Skeletal muscle satellite cell (primary cell): ENCODE measurements around the gene ATP9A.

Experiments
- H3K27me3 ChIP-seq: 2 replicates; pipeline ENCODE4 v1.7.0; 2013; ENCODE audit warnings: low read length; ENCODE audit not compliant: control insufficient read depth, insufficient read depth
- H3K36me3 ChIP-seq: 2 replicates; pipeline ENCODE4 v1.7.0; 2013; ENCODE audit warnings: mild to moderate bottlenecking, control low read depth, low read length; ENCODE audit not compliant: insufficient read depth
- H3K4me1 ChIP-seq: 2 replicates; pipeline ENCODE4 v1.7.0; 2013; ENCODE audit warnings: low read length; ENCODE audit not compliant: control insufficient read depth, insufficient read depth
- H3K4me2 ChIP-seq: 2 replicates; pipeline ENCODE4 v1.7.0; 2013; ENCODE audit warnings: mild to moderate bottlenecking, low read length
- H3K4me3 ChIP-seq: 2 replicates; pipeline ENCODE4 v1.7.0; 2013; ENCODE audit warnings: low read length
- H3K9ac ChIP-seq: 2 replicates; pipeline ENCODE4 v1.7.0; 2013; ENCODE audit warnings: mild to moderate bottlenecking, low read depth, low read length, moderate library complexity
- H3K9me3 ChIP-seq: replicated peaks from 2 replicates; pipeline ENCODE4 v1.7.0; 2013; ENCODE audit warnings: mild to moderate bottlenecking, control low read depth, low read length

ATP9A gene

DNA sequence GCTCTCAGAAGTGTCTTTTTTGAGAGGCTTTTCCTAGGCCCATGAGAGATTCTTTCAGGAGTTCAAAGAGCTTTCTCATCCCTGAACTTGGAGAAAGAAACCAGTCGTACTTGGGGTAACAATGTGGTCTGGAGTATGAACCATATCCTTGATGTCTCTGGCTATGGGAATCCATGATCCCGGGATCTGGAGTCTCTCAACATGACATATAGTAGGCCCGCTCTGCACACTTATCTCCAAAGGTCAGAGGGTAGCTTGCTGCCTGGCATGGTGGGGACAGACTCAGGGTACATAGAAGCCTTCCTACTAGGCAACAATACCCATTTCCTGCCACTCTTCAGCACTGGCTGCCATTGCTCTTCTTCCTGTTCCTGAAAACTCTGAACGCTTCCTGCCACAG is 183.5 kb downstream of the ATP9A start:
- Histone ChIP-seq H3K4me2 (no peak overlapping the region), H3K4me3 (no peak overlapping the region), H3K4me1 (peaks cover 7% of the 10 kb centered on the region), H3K9ac (no peak overlapping the region), H3K36me3 (no peaks in the 10 kb centered on the region), H3K9me3 (no peaks in the 10 kb centered on the region), H3K27me3 (peaks cover 41% of the 10 kb centered on the region)

DNA sequence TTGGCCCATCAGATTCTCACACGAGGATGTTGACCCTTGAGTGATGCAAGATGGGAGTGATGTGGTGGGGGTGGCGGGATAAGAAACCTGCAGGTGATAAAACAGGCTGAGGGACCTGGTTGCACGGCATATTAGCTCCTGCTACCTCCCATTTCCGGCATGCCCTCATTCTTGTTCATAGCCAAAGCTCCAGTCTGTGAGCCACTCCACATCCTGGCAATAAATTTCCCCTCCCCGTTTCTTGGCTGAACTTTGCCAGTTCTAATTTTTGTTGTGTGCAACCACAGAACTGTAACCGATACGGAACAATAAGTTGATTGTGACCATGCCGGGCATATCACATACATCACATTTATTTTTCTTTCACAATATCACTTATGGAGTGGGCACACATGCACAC is 184.1 kb downstream of the ATP9A start:
- Histone ChIP-seq H3K36me3 (no peaks in the 10 kb centered on the region), H3K4me2 (no peak overlapping the region), H3K27me3 (peaks cover 43% of the 10 kb centered on the region), H3K9me3 (no peaks in the 10 kb centered on the region), H3K4me3 (no peak overlapping the region), H3K4me1 (peaks cover 7% of the 10 kb centered on the region), H3K9ac (no peak overlapping the region)

GRCh38 chr20:51583499-51583898 is 184.7 kb downstream of the ATP9A start:
- Histone ChIP-seq H3K9ac (no peak overlapping the region), H3K4me2 (no peak overlapping the region), H3K4me3 (no peak overlapping the region), H3K36me3 (no peaks in the 10 kb centered on the region), H3K9me3 (no peaks in the 10 kb centered on the region), H3K4me1 (peaks cover 7% of the 10 kb centered on the region), H3K27me3 (peaks cover 48% of the 10 kb centered on the region)

DNA sequence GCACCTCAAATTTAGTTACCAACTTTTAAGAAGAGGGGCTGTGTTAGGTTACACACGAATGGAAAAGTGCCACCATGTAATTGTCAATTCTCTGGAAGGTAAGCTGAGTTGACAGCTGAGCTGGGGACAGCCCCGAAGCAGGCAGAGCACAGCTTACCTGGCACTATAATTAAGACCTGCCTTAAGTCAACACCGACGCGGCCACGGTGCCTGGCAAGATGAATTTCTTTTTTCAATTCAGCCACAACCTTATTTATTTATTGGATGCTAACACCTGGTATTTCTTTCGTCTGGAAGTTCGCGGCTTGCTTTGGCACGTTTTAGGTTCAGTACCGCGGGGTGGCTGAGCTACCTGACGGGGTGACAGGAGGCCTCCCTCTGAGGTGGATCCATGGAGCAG is 185.1 kb downstream of the ATP9A start:
- Histone ChIP-seq H3K36me3 (no peaks in the 10 kb centered on the region), H3K4me3 (no peak overlapping the region), H3K4me1 (peaks cover 7% of the 10 kb centered on the region), H3K9ac (no peak overlapping the region), H3K9me3 (no peaks in the 10 kb centered on the region), H3K4me2 (no peak overlapping the region), H3K27me3 (peaks cover 50% of the 10 kb centered on the region)

- H3K4me2 ChIP-seq: no peak overlapping the region
- no peak overlapping the region for H3K9ac ChIP-seq
- H3K36me3 ChIP-seq: no peaks in the 10 kb centered on the region
- peaks cover 7% of the 10 kb centered on the region for H3K4me1 ChIP-seq
- H3K9me3 ChIP-seq: no peaks in the 10 kb centered on the region
- no peak overlapping the region for H3K4me3 ChIP-seq
- peaks cover 64% of the 10 kb centered on the region for H3K27me3 ChIP-seq
Measured at GRCh38 chr20:51581571-51581970, 186.6 kb downstream of the ATP9A start.

DNA sequence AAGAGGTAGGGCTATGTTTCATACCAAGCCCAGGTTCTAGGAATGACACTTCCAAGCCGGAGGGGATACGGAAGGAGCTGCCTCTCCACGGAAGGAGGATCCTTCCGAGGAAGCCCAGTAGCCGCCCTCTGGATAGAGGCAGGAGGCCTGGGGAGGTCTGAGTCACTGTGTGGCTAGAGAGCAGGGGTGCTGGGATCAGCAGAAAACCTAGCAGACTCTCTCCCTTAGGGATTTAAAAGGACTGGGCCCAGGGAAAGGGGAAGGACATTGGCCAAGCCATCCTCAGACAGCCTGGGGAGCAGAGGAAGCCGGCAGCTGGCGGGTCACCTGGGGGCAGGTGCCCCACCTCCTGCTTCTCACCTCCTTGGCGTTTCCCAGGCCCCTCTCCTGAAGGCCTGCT is 189.1 kb downstream of the ATP9A start:
- H3K9me3 ChIP-seq: peaks cover 5% of the 10 kb centered on the region
- H3K4me1 ChIP-seq: no peaks in the 10 kb centered on the region
- H3K36me3 ChIP-seq: no peaks in the 10 kb centered on the region
- H3K4me2 ChIP-seq: no peak overlapping the region
- H3K4me3 ChIP-seq: no peak overlapping the region
- H3K9ac ChIP-seq: no peak overlapping the region
- H3K27me3 ChIP-seq: peaks cover 75% of the 10 kb centered on the region

- no peaks in the 10 kb centered on the region for H3K4me1 ChIP-seq
Measured at GRCh38 chr20:51578145-51578459, 190.1 kb downstream of the ATP9A start.

GRCh38 chr20:51577432-51578144 is 190.6 kb downstream of the ATP9A start:
- Histone ChIP-seq H3K36me3 (no peaks in the 10 kb centered on the region), H3K9ac (no peak overlapping the region), H3K4me2 (no peak overlapping the region), H3K4me3 (no peak overlapping the region), H3K9me3 (peaks cover 5% of the 10 kb centered on the region), H3K4me1 (no peaks in the 10 kb centered on the region), H3K27me3 (peaks cover 62% of the 10 kb centered on the region)

More at GRCh38 chr20:51578145-51578459, 190.1 kb downstream of the ATP9A start:
- peaks cover 5% of the 10 kb centered on the region for H3K9me3 ChIP-seq
- no peak overlapping the region for H3K4me3 ChIP-seq
- H3K9ac ChIP-seq: no peak overlapping the region
- peaks cover 66% of the 10 kb centered on the region for H3K27me3 ChIP-seq
- no peaks in the 10 kb centered on the region for H3K36me3 ChIP-seq
- H3K4me2 ChIP-seq: no peak overlapping the region

GRCh38 chr20:51575486-51575885 is 192.7 kb downstream of the ATP9A start:
- H3K36me3 ChIP-seq: no peaks in the 10 kb centered on the region
- H3K4me2 ChIP-seq: no peak overlapping the region
- H3K27me3 ChIP-seq: peaks cover 57% of the 10 kb centered on the region

GRCh38 chr20:51574248-51575033 is 193.7 kb downstream of the ATP9A start:
- no peaks in the 10 kb centered on the region for H3K4me1 ChIP-seq
- no peak overlapping the region for H3K9ac ChIP-seq
- H3K4me3 ChIP-seq: no peak overlapping the region
- H3K36me3 ChIP-seq: no peaks in the 10 kb centered on the region
- H3K9me3 ChIP-seq: peaks cover 5% of the 10 kb centered on the region
- no peak overlapping the region for H3K4me2 ChIP-seq
- H3K27me3 ChIP-seq: peaks cover 60% of the 10 kb centered on the region

More at GRCh38 chr20:51575486-51575885, 192.7 kb downstream of the ATP9A start:
- no peaks in the 10 kb centered on the region for H3K4me1 ChIP-seq
- H3K9ac ChIP-seq: no peak overlapping the region
- no peak overlapping the region for H3K4me3 ChIP-seq
- H3K9me3 ChIP-seq: peaks cover 5% of the 10 kb centered on the region

DNA sequence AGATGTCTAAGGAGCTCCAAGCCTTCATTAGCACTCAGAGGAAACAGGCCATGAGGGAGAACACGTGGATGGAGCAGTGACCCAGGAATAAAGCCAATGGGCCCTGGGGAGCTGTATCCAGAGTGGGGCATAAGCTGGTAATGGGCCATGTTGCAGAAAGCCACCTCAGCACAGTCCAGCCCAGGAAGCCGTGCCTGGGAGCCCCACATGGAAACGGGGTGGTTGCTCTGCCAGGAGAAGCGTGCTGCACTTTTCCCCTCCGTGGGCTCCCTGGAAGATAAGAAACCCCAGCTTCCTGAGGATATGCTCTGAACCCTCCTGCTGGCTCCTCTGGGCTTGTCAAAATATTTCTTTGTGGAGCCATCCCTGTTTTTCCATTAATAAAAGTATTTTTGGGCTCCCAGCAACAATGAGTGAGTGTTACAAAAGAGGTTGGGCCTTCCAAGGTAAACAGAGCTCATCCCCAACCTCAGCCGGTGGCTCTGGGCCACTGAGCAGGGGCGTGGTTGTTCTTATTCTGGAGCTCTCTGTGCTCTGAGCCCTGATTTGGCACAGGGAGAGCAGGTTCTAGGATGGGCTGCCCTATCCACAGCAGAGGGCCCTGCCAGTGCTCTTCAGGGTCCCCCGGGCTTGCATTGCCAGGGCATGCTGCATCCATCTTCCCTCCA is 194.5 kb downstream of the ATP9A start:
- Histone ChIP-seq H3K9ac (no peak overlapping the region), H3K4me2 (no peak overlapping the region), H3K27me3 (peaks cover 62% of the 10 kb centered on the region), H3K4me3 (no peak overlapping the region), H3K36me3 (no peaks in the 10 kb centered on the region), H3K9me3 (peaks cover 5% of the 10 kb centered on the region), H3K4me1 (no peaks in the 10 kb centered on the region)
